Choroid plexus epithelial cell (primary cell): Measurements from ENCODE around the gene MISP3.
A peak's percentile ranks its signal among the peaks of the same experiment; 100 is the strongest.

ENCODE experiments used
- DNase-seq: peaks from one replicate; pipeline ENCODE4 v3.0.0-alpha.2; 2010; ENCODE audit warnings: low read depth
- H3K4me3 ChIP-seq: 2 replicates; pipeline ENCODE4 v1.5.1; 2011; ENCODE audit warnings: low read depth, mild to moderate bottlenecking, control low read depth, low read length, moderate library complexity
- CTCF ChIP-seq: conservative IDR thresholded peaks from 2 replicates; pipeline ENCODE4 v1.5.1; 2011; ENCODE audit warnings: low read depth, mild to moderate bottlenecking, control low read depth, inconsistent platforms, low read length, moderate library complexity

The MISP3 gene

DNA sequence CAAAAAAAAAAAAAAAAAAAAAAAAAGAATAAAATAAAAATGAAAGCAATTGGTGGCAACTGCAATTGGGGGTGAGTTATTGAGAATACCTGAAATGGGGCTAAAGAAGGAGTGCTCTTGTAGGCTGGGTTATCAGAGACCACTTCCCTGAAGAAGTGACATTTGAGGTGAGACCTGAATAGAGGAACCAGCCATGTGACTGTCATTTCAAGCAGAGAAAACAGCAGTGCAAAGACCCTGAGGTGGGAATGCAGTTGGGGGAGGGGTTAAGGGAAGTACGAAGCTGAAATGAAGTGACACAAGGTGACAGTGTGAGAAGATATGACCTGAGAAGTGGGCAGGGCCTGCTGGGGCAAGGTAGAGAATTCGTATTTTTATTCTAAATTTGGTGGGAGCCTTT is 6.5 kb upstream of the MISP3 start:
- no peak overlapping the region for H3K4me3 ChIP-seq
- TF ChIP-seq CTCF = no peak
- DNase-seq = no peak

DNA sequence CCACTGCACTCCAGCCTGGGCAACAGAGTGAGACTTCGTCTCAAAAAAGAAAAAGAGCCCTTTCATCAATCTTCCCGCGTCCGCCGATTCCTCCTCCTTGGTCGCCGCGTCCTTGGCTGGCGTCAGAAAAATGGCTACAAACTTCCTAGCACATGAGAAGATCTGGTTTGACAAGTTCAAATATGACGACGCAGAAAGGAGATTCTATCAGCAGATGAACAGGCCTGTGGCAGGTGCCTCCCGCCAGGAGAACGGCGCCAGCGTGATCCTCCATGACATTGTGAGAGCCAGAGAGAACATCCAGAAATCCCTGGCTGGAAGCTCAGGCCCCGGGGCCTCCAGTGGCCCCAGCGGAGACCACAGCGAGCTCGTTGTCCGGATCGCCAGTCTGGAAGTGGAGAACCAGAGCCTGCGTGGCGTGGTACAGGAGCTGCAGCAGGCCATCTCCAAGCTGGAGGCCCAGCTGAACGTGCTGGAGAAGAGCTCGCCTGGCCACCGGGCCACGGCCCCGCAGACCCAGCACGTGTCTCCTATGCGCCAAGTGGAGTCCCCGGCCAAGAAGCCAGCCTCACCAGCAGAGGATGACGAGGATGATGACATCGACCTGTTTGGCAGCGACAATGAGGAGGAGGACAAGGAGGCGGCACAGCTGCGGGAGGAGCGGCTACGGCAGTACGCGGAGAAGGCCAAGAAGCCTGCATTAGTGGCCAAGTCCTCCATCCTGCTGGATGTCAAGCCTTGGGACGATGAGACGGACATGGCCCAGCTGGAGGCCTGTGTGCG is 2.1 kb upstream of the MISP3 start:
- no peak overlapping the region for H3K4me3 ChIP-seq
- no peak for TF ChIP-seq CTCF
- no peak for DNase-seq

- TF ChIP-seq CTCF = peak; percentile 9
- peak; percentile 83 for DNase-seq
Measured at GRCh38 chr19:14073261-14073924, 807 bp downstream of the MISP3 start.

GRCh38 chr19:14073925-14074838 is 1.6 kb downstream of the MISP3 start:
- peak; percentile 36 for DNase-seq
- no peak for TF ChIP-seq CTCF
- peak overlapping the region; percentile 64 for H3K4me3 ChIP-seq

More at GRCh38 chr19:14073261-14073924, 807 bp downstream of the MISP3 start:
- H3K4me3 ChIP-seq = peak overlapping the region; percentile 64

- TF ChIP-seq CTCF = no peak
- no peak for DNase-seq
- H3K4me3 ChIP-seq = no peak overlapping the region
Measured at GRCh38 chr19:14078411-14078810, 5.8 kb downstream of the MISP3 start.

DNA sequence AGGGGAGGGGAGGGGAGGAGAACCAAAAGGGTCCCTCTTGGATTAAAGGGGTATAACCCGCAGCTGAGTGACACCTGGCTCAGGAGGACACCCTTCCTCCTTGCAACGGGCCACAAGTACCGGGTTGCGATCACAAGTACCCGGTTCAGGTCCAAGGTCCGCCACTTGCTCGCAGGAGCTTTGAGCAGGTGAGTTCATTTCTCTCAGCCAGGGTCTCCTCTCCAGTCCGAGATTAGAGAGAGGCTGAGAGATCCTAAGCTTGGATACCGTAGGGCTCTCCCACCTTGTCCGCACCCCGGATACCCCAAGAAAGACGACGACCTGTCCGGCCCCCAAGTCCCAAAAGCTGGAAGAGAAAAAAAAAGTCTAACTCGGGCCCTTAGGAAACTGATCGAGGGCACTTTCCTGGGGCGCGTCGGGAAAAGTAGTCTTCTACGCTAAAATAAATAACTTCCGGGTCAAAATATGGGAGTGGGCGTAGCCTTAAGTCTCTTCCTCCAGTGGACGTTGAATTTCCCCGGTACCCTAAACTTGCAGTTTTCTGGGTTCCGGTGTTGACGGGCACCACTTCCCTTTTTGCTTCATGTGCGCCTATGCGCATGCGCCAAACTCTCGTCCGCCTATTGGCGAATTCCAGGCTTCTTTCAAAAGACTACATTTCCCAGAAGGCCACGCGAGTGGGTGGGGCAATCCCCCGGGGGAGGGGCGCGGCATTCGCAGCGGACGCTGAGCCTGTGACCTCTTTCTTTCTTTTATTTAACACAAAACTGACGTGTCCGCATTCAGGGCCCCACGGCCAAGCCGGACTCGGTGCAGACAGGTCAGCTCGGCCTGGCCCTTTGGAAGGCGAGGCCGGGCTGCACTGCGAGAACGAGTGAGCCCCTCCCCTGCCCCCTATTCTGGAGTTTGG is 8.6 kb downstream of the MISP3 start:
- peak; percentile 100 for DNase-seq
- TF ChIP-seq CTCF = no peak
- peak overlapping the region; percentile 73 for H3K4me3 ChIP-seq
